Liver (tissue), 9 donors: ENCODE results near the gene LETMD1. TPM values are rescaled to one million over a fixed set of nuclear protein-coding genes. Genes with fewer than 3 reads are reported as not detected.
A peak's percentile ranks its signal among the peaks of the same experiment; 100 is the strongest.

Source experiments
- DNase-seq: peaks from one replicate; pipeline ENCODE4 v3.0.0-alpha.2; 2017; ENCODE audit warnings: low spot score
- H3K27ac ChIP-seq, 2 donors: one replicate each; pipeline ENCODE4 v1.7.0; 2013; ENCODE audit warnings: inconsistent platforms in 2 of 2, low read length in 2 of 2, control low read depth in 1 of 2, low read depth in 1 of 2, mild to moderate bottlenecking in 1 of 2
- H3K27me3 ChIP-seq, 4 donors: one replicate each; pipeline versions ENCODE4 v1.6.1 to v1.7.0; 2013; ENCODE audit warnings: low read length in 3 of 4, inconsistent platforms in 1 of 4, mild to moderate bottlenecking in 1 of 4, moderate library complexity in 1 of 4; ENCODE audit not compliant: control insufficient read depth in 4 of 4, insufficient read depth in 4 of 4
- H3K36me3 ChIP-seq, 4 donors: one replicate each; pipeline versions ENCODE4 v1.6.1 to v1.7.0; 2013; ENCODE audit warnings: low read length in 3 of 4, mild to moderate bottlenecking in 3 of 4, low read depth in 1 of 4, moderate library complexity in 1 of 4; ENCODE audit not compliant: control insufficient read depth in 4 of 4, insufficient read depth in 3 of 4
- H3K4me1 ChIP-seq, 4 donors: one replicate each; pipeline versions ENCODE4 v1.6.1 to v1.7.0; 2013; ENCODE audit warnings: low read length in 3 of 4, mild to moderate bottlenecking in 3 of 4, moderate library complexity in 1 of 4; ENCODE audit not compliant: control insufficient read depth in 4 of 4, insufficient read depth in 4 of 4
- H3K4me3 ChIP-seq, 3 donors: one replicate each; pipeline versions ENCODE4 v1.6.1 to v1.7.0; 2013; ENCODE audit warnings: low read length in 3 of 3, control low read depth in 1 of 3, low read depth in 1 of 3, mild to moderate bottlenecking in 1 of 3
- H3K9ac ChIP-seq, 2 donors: one replicate each; pipeline ENCODE4 v1.7.0; 2013; ENCODE audit warnings: low read length in 2 of 2, mild to moderate bottlenecking in 2 of 2, moderate library complexity in 2 of 2, control low read depth in 1 of 2, low read depth in 1 of 2
- H3K9me3 ChIP-seq, 4 donors: one replicate each; pipeline versions ENCODE4 v1.6.1 to v1.7.0; 2013; ENCODE audit warnings: low read length in 3 of 4; ENCODE audit not compliant: control insufficient read depth in 4 of 4
- ATF3 ChIP-seq: IDR thresholded peaks from 2 replicates; pipeline ENCODE4 v1.6.1; 2016; ENCODE audit warnings: antibody characterized with exemption
- CTCF ChIP-seq: fragments of 150-350 bp; IDR thresholded peaks from 2 replicates; pipeline ENCODE4 v1.5.1; 2017; ENCODE audit warnings: improper control_type of control experiment, low read depth, low read length; ENCODE audit not compliant: missing input control
- EGR1 ChIP-seq, 2 donors: IDR thresholded peaks; 2 replicates each; pipeline ENCODE4 v1.6.1; 2016 to 2018; ENCODE audit warnings: antibody characterized with exemption in 2 of 2, low read depth in 2 of 2
- FOXA1 ChIP-seq: IDR thresholded peaks from 2 replicates; pipeline ENCODE4 v1.6.1; 2016; ENCODE audit warnings: antibody characterized with exemption
- FOXA2 ChIP-seq: IDR thresholded peaks from 2 replicates; pipeline ENCODE4 v1.6.1; 2016; ENCODE audit warnings: antibody characterized with exemption
- GABPA ChIP-seq, 2 donors: IDR thresholded peaks in 1 of 2; conservative IDR thresholded peaks in 1 of 2; 2 replicates each; pipeline ENCODE4 v1.6.1; 2016; ENCODE audit warnings: antibody characterized with exemption in 2 of 2, mild to moderate bottlenecking in 1 of 2, moderate library complexity in 1 of 2
- HNF4A ChIP-seq, 2 donors: conservative IDR thresholded peaks; 2 replicates each; pipeline ENCODE4 v1.6.1; 2016; ENCODE audit warnings: antibody characterized with exemption in 2 of 2, mild to moderate bottlenecking in 2 of 2
- HNF4G ChIP-seq: IDR thresholded peaks from 2 replicates; pipeline ENCODE4 v1.6.1; 2016; ENCODE audit warnings: antibody characterized with exemption
- JUND ChIP-seq, 2 donors: IDR thresholded peaks; 2 replicates each; pipeline ENCODE4 v1.6.1; 2016; ENCODE audit warnings: antibody characterized with exemption in 2 of 2
- MAX ChIP-seq: IDR thresholded peaks from 2 replicates; pipeline ENCODE4 v1.6.1; 2016; ENCODE audit warnings: antibody characterized with exemption
- NR2F2 ChIP-seq: IDR thresholded peaks from 2 replicates; pipeline ENCODE4 v1.6.1; 2016; ENCODE audit warnings: antibody characterized with exemption
- RAD21 ChIP-seq, 2 donors: IDR thresholded peaks; 2 replicates each; pipeline ENCODE4 v1.6.1; 2016; ENCODE audit warnings: antibody characterized with exemption in 2 of 2, mild to moderate bottlenecking in 2 of 2
- REST ChIP-seq: IDR thresholded peaks from 2 replicates; pipeline ENCODE4 v1.6.1; 2016; ENCODE audit warnings: antibody characterized with exemption, mild to moderate bottlenecking
- RXRA ChIP-seq, 2 donors: IDR thresholded peaks; 2 replicates each; pipeline ENCODE4 v1.6.1; 2017 to 2018; ENCODE audit warnings: antibody characterized with exemption in 2 of 2, mild to moderate bottlenecking in 1 of 2
- SP1 ChIP-seq: IDR thresholded peaks from 2 replicates; pipeline ENCODE4 v1.6.1; 2018; ENCODE audit warnings: antibody characterized with exemption, mild to moderate bottlenecking
- TAF1 ChIP-seq: conservative IDR thresholded peaks from 2 replicates; pipeline ENCODE4 v1.6.1; 2016; ENCODE audit warnings: antibody characterized with exemption, mild to moderate bottlenecking
- YY1 ChIP-seq: IDR thresholded peaks from 2 replicates; pipeline ENCODE4 v1.6.1; 2016; ENCODE audit warnings: antibody characterized with exemption, mild to moderate bottlenecking
- ZBTB33 ChIP-seq: IDR thresholded peaks from 2 replicates; pipeline ENCODE4 v1.6.1; 2016; ENCODE audit warnings: antibody characterized with exemption
- WGBS: extraction: QIAGEN DNeasy Blood & Tissue Kit; methylation state at CpG from one replicate; pipeline ENCODE4 v1.1.7; 2013; 5-methylcytosine and 5-hydroxymethylcytosine counted together
- polyA plus RNA-seq, 2 donors: library from polyadenylated mRNA; stranded (reverse) in 1 of 2; unstranded in 1 of 2; fragments of 200-250 nt in 1 of 2; fragments of >200 nt in 1 of 2; fragmentation: Nextera tagmentation in 1 of 2; extraction: Ambion mirVana in 1 of 2; gene quantifications; one replicate each; pipeline versions ENCODE4 v1.2.1 to v1.2.3, GENCODE V29; 2013 to 2015
- total RNA-seq, 2 donors: library from RNA; depleted of rRNA; stranded (reverse); fragments of >200 nt; gene quantifications; one replicate each; pipeline ENCODE4 v1.2.3, GENCODE V29; 2014
- donor health status: healthy.
- donor health status: healthy.
- donor health status: healthy.
- donor health status: healthy.
- donor health status: healthy.

The LETMD1 gene
- 10 to 100 TPM; 24.5 to 41.0 TPM for total RNA-seq
- polyA plus RNA-seq, result 10 to 100 TPM; 17.6 to 20.6 TPM

- TF ChIP-seq HNF4A (conservative IDR thresholded peaks at IDR 0.05), result peak; percentile 37 to 74
- TF ChIP-seq YY1, result peak; percentile 96
- TF ChIP-seq RAD21 (IDR thresholded peaks at IDR 0.05), result peak; percentile 85 to 88
- peak; percentile 37 to 89 for TF ChIP-seq GABPA (IDR thresholded peaks at IDR 0.05 in 1 of 2, conservative IDR thresholded peaks at IDR 0.05 in 1 of 2)
- TF ChIP-seq MAX, result peak; percentile 30
- no peak for TF ChIP-seq EGR1 (IDR thresholded peaks at IDR 0.05; ENCODE audit: low read depth in 2 of 2)
- TF ChIP-seq ATF3, result no peak
- peak; percentile 83 for TF ChIP-seq REST
- TF ChIP-seq TAF1, result peak; percentile 90
- no peak for TF ChIP-seq HNF4G
- peak; percentile 74 for TF ChIP-seq NR2F2
- TF ChIP-seq FOXA2, result no peak
- TF ChIP-seq FOXA1, result no peak
- TF ChIP-seq SP1, result peak; percentile 81
- TF ChIP-seq CTCF, result peak; percentile 75
- TF ChIP-seq ZBTB33, result peak; percentile 20
- peak in 1 of 2 donors; percentile 67 for TF ChIP-seq JUND (IDR thresholded peaks at IDR 0.05)
- TF ChIP-seq RXRA (IDR thresholded peaks at IDR 0.05), result peak; percentile 77 to 85
- Histone ChIP-seq H3K36me3 (peaks cover 0 to 8% (median 5%) of the 10 kb centered on the region in 4 donors), H3K9ac (peak within 1 kb of the TSS; percentile 91 to 92), H3K27me3 (no peaks in the 10 kb centered on the region), H3K4me1 (peaks cover 0 to 23% (median 17%) of the 10 kb centered on the region in 4 donors), H3K9me3 (no peaks in the 10 kb centered on the region), H3K4me3 (peak within 1 kb of the TSS; percentile 71 to 81 (median 78)), H3K27ac (peak within 1 kb of the TSS; percentile 86 to 98)
- peak; percentile 93 for DNase-seq
- 4% methylated on average over 51 of the region's 51 CpGs for WGBS
Measured at GRCh38 chr12:51047655-51048540, at the start of gene LETMD1. Gene LETMD1, plus strand, starts transcription at chr12:51048327. Its CDS starts 30 bp downstream, at chr12:51048357.
